GM12878 (cell line): ENCODE measurements around the gene DIS3L2. TPM values are rescaled to one million over a fixed set of nuclear protein-coding genes. Genes with fewer than 3 reads are reported as not detected.

Experiments
- ATF2 ChIP-seq: IDR thresholded peaks from 2 replicates; pipeline ENCODE4 v1.6.1; 2012; ENCODE audit warnings: low read length, inconsistent platforms
- CHD1 ChIP-seq: IDR thresholded peaks from 2 replicates; pipeline ENCODE4 v1.6.1; 2012; ENCODE audit warnings: low read depth, low read length, improper control_type of control experiment
- FOS ChIP-seq: IDR thresholded peaks from 3 replicates; pipeline ENCODE4 v1.6.1; 2011; ENCODE audit warnings: borderline replicate concordance; ENCODE audit not compliant: insufficient read length; ENCODE audit errors: extremely low read depth
- FOXM1 ChIP-seq: IDR thresholded peaks from 2 replicates; pipeline ENCODE4 v1.6.1; 2012; ENCODE audit warnings: low read depth, mild to moderate bottlenecking, inconsistent platforms, low read length, moderate library complexity
- GATAD2B ChIP-seq: fragments of 450-650 bp; conservative IDR thresholded peaks from 2 replicates; pipeline ENCODE4 v1.6.1; 2017; ENCODE audit warnings: low read depth, mild to moderate bottlenecking, moderate library complexity
- MEF2B ChIP-seq: fragments of 450-650 bp; IDR thresholded peaks from 2 replicates; pipeline ENCODE4 v1.6.1; 2018; ENCODE audit warnings: mild to moderate bottlenecking, moderate library complexity; ENCODE audit not compliant: partially characterized antibody, poor library complexity, severe bottlenecking
- NR2C2 ChIP-seq: IDR thresholded peaks from 2 replicates; pipeline ENCODE4 v1.6.1; 2011; ENCODE audit warnings: borderline replicate concordance, low read depth; ENCODE audit not compliant: control insufficient read depth, insufficient read length
- RCOR1 ChIP-seq: conservative IDR thresholded peaks from 2 replicates; pipeline ENCODE4 v1.6.1; 2012; ENCODE audit warnings: low read depth, low read length, improper control_type of control experiment
- USF1 ChIP-seq: IDR thresholded peaks from 2 replicates; pipeline ENCODE4 v1.6.1; 2011; ENCODE audit warnings: borderline replicate concordance, low read depth, mild to moderate bottlenecking, moderate library complexity, mixed read lengths, low read length; ENCODE audit not compliant: insufficient read depth; ENCODE audit errors: extremely low read length
- ZBTB4 ChIP-seq: fragments of 450-650 bp; formaldehyde crosslinking; IDR thresholded peaks from 2 replicates; pipeline ENCODE4 v1.4.0; 2022; ENCODE audit warnings: mild to moderate bottlenecking, moderate library complexity
- polyA plus RNA-seq, 11 experiments: library from polyadenylated mRNA; depleted of rRNA in 4 of 11; unstranded in 6 of 11; stranded (reverse) in 5 of 11; fragments of >200 nt; fragmentation: Nextera tagmentation in 4 of 11; fragmentation: Illumina TruSeq in 1 of 11; extraction: Ambion mirVana in 4 of 11; extraction: Trizol in 1 of 11; gene quantifications; 1 replicate in 1 of 11; 2 replicates in 10 of 11; pipeline versions ENCODE4 v1.2.1 to v1.2.3, GENCODE V29; 2011 to 2016; ENCODE audit warnings: inconsistent platforms in 2 of 11, missing spikeins in 2 of 11, low read depth in 1 of 11
- total RNA-seq, 4 experiments: library from RNA; depleted of rRNA in 3 of 4; stranded (reverse); fragments of >200 nt in 3 of 4; fragmentation: Illumina TruSeq in 1 of 4; extraction: Trizol in 1 of 4; gene quantifications; 2 replicates each; pipeline versions ENCODE4 v1.2.1 to v1.2.3, GENCODE V29; 2013 to 2021

Gene DIS3L2
- total and polyA plus RNA-seq, 10 of the 15 experiments (the other 5 are each of a cell fraction or from before 2014, with no cell fraction given) = 3.5 to 27.1 (median 16.0) TPM

- TF ChIP-seq ZBTB4 (CRISPR knock-in tag) (no peak), MEF2B (no peak), NR2C2 (no peak), GATAD2B (no peak), RCOR1 (no peak), CHD1 (no peak), ATF2 (no peak), USF1 (no peak), FOS (no peak), FOXM1 (no peak)
Measured at GRCh38 chr2:232225429-232225828, 263.9 kb downstream of the DIS3L2 start (continued).
